Measurements from ENCODE around the gene ZDHHC22.

ZDHHC22 gene

DNA sequence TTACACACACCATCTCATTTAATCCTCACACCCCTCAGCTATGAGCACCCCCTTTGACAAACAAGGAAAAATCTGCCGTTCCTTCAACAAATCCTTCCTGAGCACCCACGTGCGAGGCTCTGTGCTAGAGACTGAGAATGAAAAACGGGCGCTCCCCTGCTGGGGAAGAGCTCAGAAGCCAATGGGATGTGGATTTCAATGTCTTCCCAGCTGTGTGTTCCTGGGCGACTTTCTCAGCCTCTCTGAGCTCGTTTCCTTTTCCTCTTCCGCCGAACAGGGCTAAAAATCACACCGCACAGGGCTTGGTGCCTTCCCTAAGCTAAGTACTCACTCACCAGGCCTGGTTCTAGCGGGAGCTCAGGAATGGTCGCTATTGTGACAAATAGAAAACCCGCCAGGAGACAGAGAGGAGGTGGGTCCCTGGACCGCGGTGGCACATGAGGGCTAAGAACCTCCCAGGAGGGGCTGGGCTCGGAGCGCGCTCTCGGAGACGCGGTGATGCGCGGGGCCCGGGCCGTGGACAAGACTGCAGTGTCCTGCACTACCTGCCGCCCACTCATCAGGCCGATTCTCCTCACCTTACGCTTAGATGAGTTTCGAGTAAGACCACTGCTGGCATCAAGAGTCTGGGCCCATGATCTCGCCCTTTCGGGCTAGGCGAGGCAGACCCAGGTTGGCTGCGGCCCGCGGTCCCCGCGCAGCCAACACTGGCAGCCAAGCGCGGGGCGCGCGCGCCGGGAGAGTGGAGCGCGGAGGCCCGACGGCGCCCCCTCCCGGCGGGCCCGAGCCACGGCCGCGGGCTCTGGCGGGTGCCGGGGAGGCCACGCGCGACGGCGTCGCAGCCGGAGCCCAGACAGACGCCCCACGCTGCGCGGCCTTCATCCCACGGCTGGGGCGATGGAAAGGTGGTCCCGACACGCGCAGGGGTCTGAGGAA is 17.0 kb downstream of the ZDHHC22 start:
- Histone ChIP-seq H3K27me3 (ENCODE audit: control insufficient read depth, insufficient read depth, low read length) (peaks cover 9% of the 10 kb centered on the region), H3K9ac (ENCODE audit: low read length) (no peak overlapping the region), H3K36me3 (ENCODE audit: control insufficient read depth, low read depth, low read length) (no peaks in the 10 kb centered on the region), H3K4me3 (ENCODE audit: low read length) (peak overlapping the region; percentile 59), H3K9me3 (ENCODE audit: control insufficient read depth, low read depth, low read length) (no peaks in the 10 kb centered on the region), H3K4me1 (ENCODE audit: control insufficient read depth, low read depth, low read length) (peaks cover 26% of the 10 kb centered on the region), H3K27ac (ENCODE audit: low read length) (no peak overlapping the region)

DNA sequence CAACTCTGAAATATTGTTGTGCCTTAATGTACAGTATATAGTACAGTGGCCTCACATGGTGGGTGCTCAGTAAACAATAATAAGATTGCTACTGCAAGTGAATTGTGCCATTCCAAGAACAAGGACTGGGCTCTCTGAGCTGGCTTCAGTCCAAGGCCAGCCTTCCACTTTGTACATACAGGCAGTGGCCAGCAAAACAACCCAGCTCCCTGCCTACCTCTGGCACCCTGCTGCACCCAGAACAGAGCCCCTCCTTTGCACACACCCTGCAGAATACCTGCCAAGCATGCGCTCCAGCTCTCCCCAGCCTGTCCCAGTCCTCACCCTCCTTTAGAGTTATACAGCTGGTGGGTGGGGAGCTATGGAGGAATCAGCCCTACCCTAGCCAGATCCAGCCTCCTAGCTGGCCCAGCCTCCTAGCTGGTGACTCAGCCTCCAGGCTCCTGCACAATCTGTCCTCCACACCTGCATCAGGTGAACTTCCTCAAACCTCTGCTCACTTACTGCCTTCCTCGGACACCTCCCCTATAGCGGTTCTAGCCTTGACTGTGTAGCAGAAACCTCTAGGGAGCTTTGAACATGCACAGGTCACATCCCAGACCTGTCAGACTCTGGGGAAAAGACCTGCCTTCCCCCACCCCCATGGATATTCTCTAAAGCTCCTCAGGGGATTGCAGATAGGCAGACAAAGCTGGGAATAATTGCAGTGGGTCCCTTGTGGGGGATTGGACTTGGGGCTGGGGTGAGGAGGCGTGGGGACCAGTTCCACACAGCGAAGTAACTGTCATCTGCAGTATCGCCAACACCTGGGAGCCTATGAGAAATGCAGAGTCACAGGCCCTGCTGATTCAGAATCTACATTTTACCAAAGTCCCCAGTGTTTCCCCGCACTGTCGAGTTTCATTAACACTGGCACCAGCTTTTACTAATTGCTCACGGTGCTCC is 17.9 kb downstream of the ZDHHC22 start:
- peaks cover 26% of the 10 kb centered on the region for H3K4me1 ChIP-seq (ENCODE audit: control insufficient read depth, low read depth, low read length)
- H3K27ac ChIP-seq (ENCODE audit: low read length): no peak overlapping the region
- H3K9ac ChIP-seq (ENCODE audit: low read length): no peak overlapping the region
- no peaks in the 10 kb centered on the region for H3K9me3 ChIP-seq (ENCODE audit: control insufficient read depth, low read depth, low read length)
- peak overlapping the region; percentile 59 for H3K4me3 ChIP-seq (ENCODE audit: low read length)
- no peaks in the 10 kb centered on the region for H3K36me3 ChIP-seq (ENCODE audit: control insufficient read depth, low read depth, low read length)
- peaks cover 9% of the 10 kb centered on the region for H3K27me3 ChIP-seq (ENCODE audit: control insufficient read depth, insufficient read depth, low read length)

DNA sequence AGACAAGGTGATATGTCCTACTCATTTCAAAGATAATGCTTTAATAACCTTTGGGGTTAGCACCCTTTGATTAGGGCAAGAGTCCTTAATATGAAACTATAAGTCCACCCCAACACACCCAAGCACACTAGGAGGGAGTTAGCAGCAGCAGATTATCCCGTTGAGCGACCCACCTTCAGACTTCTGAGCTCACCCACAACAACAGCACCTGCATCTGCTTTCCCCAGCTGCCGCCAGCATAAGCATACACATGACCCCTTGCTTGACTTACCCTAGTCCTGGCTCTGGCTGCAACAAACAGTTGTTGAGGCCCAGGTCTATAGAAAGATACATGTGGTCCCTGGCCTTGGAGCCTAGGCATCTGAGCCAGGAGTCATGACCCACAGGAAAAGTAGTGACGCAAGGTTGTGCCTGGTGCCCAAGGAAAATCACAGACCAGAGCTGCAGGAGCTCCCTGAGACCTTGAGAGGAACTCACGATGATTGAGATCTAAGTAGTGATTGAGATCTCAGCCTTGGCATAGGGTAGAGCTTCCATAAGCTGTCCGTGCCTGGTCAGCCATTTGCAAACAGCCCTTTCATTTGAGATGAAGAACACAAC is 19.0 kb downstream of the ZDHHC22 start:
- Histone ChIP-seq H3K9me3 (ENCODE audit: control insufficient read depth, low read depth, low read length) (no peaks in the 10 kb centered on the region), H3K4me3 (ENCODE audit: low read length) (no peak overlapping the region), H3K36me3 (ENCODE audit: control insufficient read depth, low read depth, low read length) (no peaks in the 10 kb centered on the region), H3K27me3 (ENCODE audit: control insufficient read depth, insufficient read depth, low read length) (peaks cover 9% of the 10 kb centered on the region), H3K9ac (ENCODE audit: low read length) (no peak overlapping the region), H3K27ac (ENCODE audit: low read length) (no peak overlapping the region), H3K4me1 (ENCODE audit: control insufficient read depth, low read depth, low read length) (peaks cover 25% of the 10 kb centered on the region)

DNA sequence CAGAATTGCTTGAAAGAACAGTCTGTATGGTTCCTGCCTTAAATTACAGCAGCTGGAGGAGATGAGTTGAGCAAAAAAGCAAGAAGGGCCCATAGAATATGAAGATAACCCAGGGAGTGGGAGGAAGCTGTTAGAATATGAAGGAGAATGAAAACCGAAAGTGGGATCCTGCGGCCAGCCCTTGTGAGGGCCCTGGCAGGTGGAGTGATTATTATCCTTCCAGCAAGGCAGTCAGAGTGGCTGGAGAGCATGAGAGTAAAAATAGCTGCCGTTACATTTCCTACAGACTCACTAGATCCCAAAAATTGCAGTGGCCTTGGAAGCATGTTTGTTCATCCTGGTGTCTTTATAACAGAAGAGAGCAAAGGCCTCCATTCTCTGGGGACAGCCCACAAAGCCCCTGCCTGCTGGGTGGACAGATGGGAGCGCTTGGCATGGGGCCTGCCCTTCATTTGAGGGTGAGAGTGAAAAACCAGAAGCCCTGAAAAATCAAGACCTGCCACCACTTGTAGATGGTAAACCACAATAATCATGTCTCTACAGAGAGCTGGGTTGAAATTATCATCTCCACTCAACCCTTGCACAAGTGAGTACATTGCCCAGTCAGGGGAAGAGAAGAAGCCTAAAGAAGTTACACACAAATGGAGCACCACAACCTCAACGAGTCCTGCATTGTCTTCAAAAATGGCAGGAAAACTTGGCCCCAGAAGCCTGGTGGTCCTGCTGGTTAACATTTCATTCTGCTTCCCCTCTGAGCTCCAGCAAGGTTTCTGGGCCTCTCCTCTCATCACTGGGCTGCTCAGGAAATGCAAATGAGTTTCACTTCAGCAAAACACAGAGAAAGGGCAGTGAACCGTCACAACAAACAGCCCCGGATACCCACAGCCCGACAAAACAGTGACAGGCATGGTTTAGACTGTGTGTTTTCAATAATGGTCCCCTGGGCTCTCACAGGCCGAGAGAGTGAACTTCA is 20.5 kb downstream of the ZDHHC22 start:
- H3K9ac ChIP-seq (ENCODE audit: low read length): no peak overlapping the region
- no peak overlapping the region for H3K4me3 ChIP-seq (ENCODE audit: low read length)
- H3K4me1 ChIP-seq (ENCODE audit: control insufficient read depth, low read depth, low read length): peaks cover 23% of the 10 kb centered on the region
- no peaks in the 10 kb centered on the region for H3K9me3 ChIP-seq (ENCODE audit: control insufficient read depth, low read depth, low read length)
- H3K27ac ChIP-seq (ENCODE audit: low read length): no peak overlapping the region
- H3K36me3 ChIP-seq (ENCODE audit: control insufficient read depth, low read depth, low read length): peaks cover 15% of the 10 kb centered on the region
- H3K27me3 ChIP-seq (ENCODE audit: control insufficient read depth, insufficient read depth, low read length): peaks cover 8% of the 10 kb centered on the region

DNA sequence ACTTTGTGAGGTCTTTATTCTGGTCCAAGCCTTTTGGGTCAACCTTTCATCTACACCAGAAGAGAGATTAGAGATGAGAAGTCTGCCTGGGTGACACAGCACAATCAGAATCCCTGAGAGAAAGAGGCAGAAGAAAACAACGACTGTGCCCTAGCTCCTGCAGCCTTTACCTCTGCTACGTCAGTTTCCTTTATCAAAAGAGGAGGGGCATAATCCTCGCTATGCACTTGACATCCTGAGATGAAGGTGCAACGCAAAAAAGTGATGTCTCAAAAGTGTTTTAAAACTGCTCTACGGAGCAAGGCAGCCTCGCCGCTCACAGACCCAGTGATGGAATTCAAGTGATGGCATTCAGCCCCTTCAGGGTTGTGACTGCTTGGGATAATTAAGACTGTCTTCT is 21.7 kb downstream of the ZDHHC22 start:
- H3K9me3 ChIP-seq (ENCODE audit: control insufficient read depth, low read depth, low read length): no peaks in the 10 kb centered on the region
- no peak overlapping the region for H3K9ac ChIP-seq (ENCODE audit: low read length)
- peaks cover 21% of the 10 kb centered on the region for H3K36me3 ChIP-seq (ENCODE audit: control insufficient read depth, low read depth, low read length)
- H3K4me3 ChIP-seq (ENCODE audit: low read length): no peak overlapping the region
- H3K27ac ChIP-seq (ENCODE audit: low read length): no peak overlapping the region
- peaks cover 20% of the 10 kb centered on the region for H3K4me1 ChIP-seq (ENCODE audit: control insufficient read depth, low read depth, low read length)
- no peaks in the 10 kb centered on the region for H3K27me3 ChIP-seq (ENCODE audit: control insufficient read depth, insufficient read depth, low read length)

DNA sequence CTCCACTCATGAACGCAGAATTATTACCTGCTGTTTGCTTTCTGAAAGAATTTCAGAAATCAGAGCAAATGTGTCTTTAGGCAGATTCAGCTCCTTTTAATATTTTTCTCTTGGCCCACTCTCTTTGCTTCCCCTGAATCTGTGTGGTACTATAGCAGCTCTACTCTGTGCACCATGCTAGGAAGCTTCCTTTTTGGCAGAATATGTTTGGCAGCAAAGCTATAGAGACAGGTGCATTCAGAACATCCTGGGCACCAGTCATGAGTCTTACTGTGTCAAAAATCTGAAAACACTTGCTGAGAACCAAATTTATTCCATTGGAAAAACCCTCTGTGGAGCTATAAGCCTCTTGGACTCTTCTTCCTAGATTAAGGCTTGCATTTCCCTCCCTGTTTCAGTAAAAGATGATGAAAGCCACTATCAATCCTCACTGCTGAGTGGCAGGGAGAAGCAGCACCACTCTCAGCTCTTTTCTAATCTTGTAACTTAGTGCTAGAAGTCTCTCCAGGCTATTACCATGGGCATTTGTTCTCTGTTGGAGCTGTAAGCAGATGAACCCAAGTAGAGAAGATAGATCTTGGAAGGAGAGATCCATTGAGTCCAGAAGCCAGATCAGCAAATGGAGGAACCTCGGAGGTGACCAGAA is 25.3 kb downstream of the ZDHHC22 start:
- Histone ChIP-seq H3K27me3 (ENCODE audit: control insufficient read depth, insufficient read depth, low read length) (no peaks in the 10 kb centered on the region), H3K4me3 (ENCODE audit: low read length) (no peak overlapping the region), H3K4me1 (ENCODE audit: control insufficient read depth, low read depth, low read length) (peaks cover 19% of the 10 kb centered on the region), H3K9me3 (ENCODE audit: control insufficient read depth, low read depth, low read length) (no peaks in the 10 kb centered on the region), H3K27ac (ENCODE audit: low read length) (no peak overlapping the region), H3K9ac (ENCODE audit: low read length) (no peak overlapping the region), H3K36me3 (ENCODE audit: control insufficient read depth, low read depth, low read length) (peaks cover 43% of the 10 kb centered on the region)

DNA sequence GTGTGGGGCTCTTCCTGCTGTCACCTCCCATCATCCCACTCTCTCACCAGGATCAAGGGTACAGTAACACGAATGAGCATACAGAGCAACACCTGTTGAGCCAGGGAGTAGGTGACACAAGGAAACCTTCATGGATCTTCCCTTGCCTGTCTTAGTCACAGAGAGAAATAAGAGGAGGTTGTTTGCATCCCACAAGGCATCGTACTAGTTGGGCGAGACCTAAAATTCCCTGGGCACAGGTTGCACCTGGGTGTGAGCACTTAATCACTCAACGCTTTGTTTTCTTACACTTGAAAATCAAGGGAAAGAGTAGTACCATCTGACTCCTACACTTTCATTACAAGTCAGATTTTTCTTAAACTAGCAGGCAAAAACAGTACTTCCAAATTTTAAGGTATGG is 27.0 kb downstream of the ZDHHC22 start:
- no peak overlapping the region for H3K27ac ChIP-seq (ENCODE audit: low read length)
- H3K4me3 ChIP-seq (ENCODE audit: low read length): no peak overlapping the region
- H3K4me1 ChIP-seq (ENCODE audit: control insufficient read depth, low read depth, low read length): peaks cover 28% of the 10 kb centered on the region
- no peaks in the 10 kb centered on the region for H3K27me3 ChIP-seq (ENCODE audit: control insufficient read depth, insufficient read depth, low read length)
- H3K9ac ChIP-seq (ENCODE audit: low read length): no peak overlapping the region
- no peaks in the 10 kb centered on the region for H3K9me3 ChIP-seq (ENCODE audit: control insufficient read depth, low read depth, low read length)
- H3K36me3 ChIP-seq (ENCODE audit: control insufficient read depth, low read depth, low read length): peaks cover 47% of the 10 kb centered on the region

DNA sequence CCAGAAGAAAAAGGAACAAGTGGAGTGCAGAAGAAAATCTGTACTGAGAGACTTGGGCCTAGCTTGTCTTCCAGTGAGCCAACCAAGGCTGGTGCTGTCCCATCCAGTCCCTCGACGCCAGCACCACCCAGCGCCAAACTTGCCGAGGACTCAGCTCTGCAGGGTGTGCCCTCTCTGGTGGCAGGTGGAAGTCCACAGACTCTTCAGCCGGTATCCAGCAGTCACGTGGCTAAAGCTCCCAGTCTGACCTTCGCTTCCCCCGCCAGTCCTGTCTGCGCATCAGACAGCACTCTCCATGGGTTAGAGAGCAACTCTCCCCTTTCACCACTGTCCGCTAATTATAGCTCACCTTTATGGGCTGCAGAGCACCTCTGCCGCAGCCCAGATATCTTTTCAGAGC is 27.9 kb downstream of the ZDHHC22 start:
- Histone ChIP-seq H3K36me3 (ENCODE audit: control insufficient read depth, low read depth, low read length) (peaks cover 50% of the 10 kb centered on the region), H3K27ac (ENCODE audit: low read length) (no peak overlapping the region)

DNA sequence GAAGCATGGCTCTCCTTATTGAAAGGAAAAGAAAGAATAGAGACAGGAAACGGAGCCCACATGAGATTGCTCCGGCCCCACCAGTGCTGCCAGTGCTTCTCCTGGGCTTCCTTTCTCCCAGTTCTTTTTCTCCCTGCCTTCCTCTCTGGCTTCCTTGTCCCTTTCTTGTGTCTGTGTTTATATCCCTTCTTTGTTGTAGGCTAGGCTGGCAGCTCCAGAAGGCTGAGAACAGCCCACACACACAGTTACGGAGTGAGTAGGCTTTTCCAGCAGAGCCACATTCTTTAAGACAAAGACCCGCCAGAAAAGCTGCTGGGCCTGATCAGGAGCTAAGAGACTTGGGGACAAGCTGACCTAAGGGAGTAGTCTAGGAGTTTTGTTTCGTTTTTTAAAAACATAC is 30.6 kb downstream of the ZDHHC22 start:
- Histone ChIP-seq H3K27ac (ENCODE audit: low read length) (peak overlapping the region; percentile 85), H3K4me3 (ENCODE audit: low read length) (peak overlapping the region; percentile 37), H3K9me3 (ENCODE audit: control insufficient read depth, low read depth, low read length) (no peaks in the 10 kb centered on the region), H3K36me3 (ENCODE audit: control insufficient read depth, low read depth, low read length) (peaks cover 52% of the 10 kb centered on the region), H3K4me1 (ENCODE audit: control insufficient read depth, low read depth, low read length) (peaks cover 37% of the 10 kb centered on the region), H3K9ac (ENCODE audit: low read length) (peak overlapping the region; percentile 80), H3K27me3 (ENCODE audit: control insufficient read depth, insufficient read depth, low read length) (no peaks in the 10 kb centered on the region)

More for the DNA sequence above, 27.9 kb downstream of the ZDHHC22 start:
- Histone ChIP-seq H3K27me3 (ENCODE audit: control insufficient read depth, insufficient read depth, low read length) (no peaks in the 10 kb centered on the region), H3K4me3 (ENCODE audit: low read length) (no peak overlapping the region), H3K9ac (ENCODE audit: low read length) (no peak overlapping the region), H3K4me1 (ENCODE audit: control insufficient read depth, low read depth, low read length) (peaks cover 34% of the 10 kb centered on the region), H3K9me3 (ENCODE audit: control insufficient read depth, low read depth, low read length) (no peaks in the 10 kb centered on the region)

DNA sequence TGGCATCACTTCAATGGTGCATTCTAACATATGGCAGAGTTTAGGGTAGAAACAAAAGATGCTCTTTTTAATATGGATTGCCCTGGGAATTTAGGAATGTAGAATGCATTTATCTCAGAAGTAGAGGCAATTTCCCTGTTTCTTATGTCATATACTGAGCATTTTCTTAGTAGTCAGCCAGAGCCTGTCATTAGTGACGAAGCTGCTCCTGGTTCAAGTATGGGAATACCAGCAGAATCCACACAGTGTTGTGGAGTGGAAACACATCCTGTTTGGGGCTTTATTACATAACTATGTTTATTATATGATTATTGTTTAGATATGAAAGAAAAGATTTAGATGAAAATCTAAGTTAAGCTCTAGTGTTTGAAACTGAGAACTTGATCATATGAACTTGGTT is 31.3 kb downstream of the ZDHHC22 start:
- Histone ChIP-seq H3K27ac (ENCODE audit: low read length) (peak overlapping the region; percentile 85), H3K9ac (ENCODE audit: low read length) (peak overlapping the region; percentile 80), H3K36me3 (ENCODE audit: control insufficient read depth, low read depth, low read length) (peaks cover 50% of the 10 kb centered on the region)

More for the DNA sequence above, 31.3 kb downstream of the ZDHHC22 start:
- H3K4me1 ChIP-seq (ENCODE audit: control insufficient read depth, low read depth, low read length): peaks cover 44% of the 10 kb centered on the region
- H3K27me3 ChIP-seq (ENCODE audit: control insufficient read depth, insufficient read depth, low read length): no peaks in the 10 kb centered on the region
- no peaks in the 10 kb centered on the region for H3K9me3 ChIP-seq (ENCODE audit: control insufficient read depth, low read depth, low read length)
- peak overlapping the region; percentile 37 for H3K4me3 ChIP-seq (ENCODE audit: low read length)
